Left lung (tissue), 10 donors: Measurements from ENCODE around the gene TYRP1. TPM values are rescaled to one million over a fixed set of nuclear protein-coding genes. Genes with fewer than 3 reads are reported as not detected.

Source experiments
- ATAC-seq: fragments of 200-7000 bp; cut with Tn5 transposase; one replicate; pipeline ENCODE4 v1.9.1; 2020; ENCODE audit warnings: moderate library complexity
- DNase-seq, 4 donors: peaks; one replicate each; pipeline ENCODE4 v3.0.0-alpha.2; 2013 to 2020
- H3K27ac ChIP-seq, 2 donors: fragments of 200-600 bp; sonication (generic) in 1 of 2; one replicate each; pipeline versions ENCODE4 v1.5.0 to v1.8.0; 2020 to 2021
- H3K27me3 ChIP-seq, 2 donors: fragments of 200-600 bp; sonication (generic) in 1 of 2; one replicate each; pipeline versions ENCODE4 v1.5.0 to v1.8.0; 2020 to 2021
- H3K36me3 ChIP-seq, 2 donors: fragments of 200-600 bp; sonication (generic) in 1 of 2; one replicate each; pipeline versions ENCODE4 v1.5.0 to v1.8.0; 2020 to 2021
- H3K4me1 ChIP-seq, 2 donors: fragments of 200-600 bp; one replicate each; pipeline ENCODE4 v1.8.0; 2021
- H3K4me3 ChIP-seq, 2 donors: fragments of 200-600 bp; sonication (generic) in 1 of 2; one replicate each; pipeline versions ENCODE4 v1.5.0 to v1.8.0; 2020 to 2021; ENCODE audit warnings: mild to moderate bottlenecking in 1 of 2
- H3K9me3 ChIP-seq, 2 donors: fragments of 200-600 bp; sonication (generic) in 1 of 2; one replicate each; pipeline versions ENCODE4 v1.5.0 to v1.8.0; 2020 to 2021
- CTCF ChIP-seq, 2 donors: fragments of 200-600 bp; sonication (generic) in 1 of 2; IDR thresholded peaks; one replicate each; pipeline versions ENCODE4 v1.5.0 to v1.8.0; 2021; ENCODE audit warnings: antibody characterized with exemption in 2 of 2
- intact Hi-C, 2 donors: fragments of 100-400 bp; cut with DNase I; formaldehyde crosslinking; loops; one replicate each; pipeline versions ENCODE4 v1.11.2 to v1.14.2; 2022
- polyA plus RNA-seq, 6 donors: library from polyadenylated mRNA; unstranded; fragments of 120-200 nt; gene quantifications; one replicate each; pipeline ENCODE4 v1.2.1, GENCODE V29; 2013; ENCODE audit not compliant: insufficient read length in 6 of 6
- total RNA-seq, 2 donors: library from RNA; stranded (reverse); fragmentation: NEBNext Ultra II Directional; extraction: Animal tissue kit (Norgen Biotek cat#: 25700); gene quantifications; one replicate each; pipeline ENCODE4 v1.2.1, GENCODE V29; 2021
- donor health status: DM: no; HTN: yes; CAD: no.
- donor health status: DM: no; HTN: no; CAD: no.

TYRP1 gene
- total and polyA plus RNA-seq, 8 donors: 3.1 to 10.9 (median 8.0) TPM

- no peak for TF ChIP-seq CTCF (IDR thresholded peaks at IDR 0.05)
- no peak overlapping the region for H3K4me3 ChIP-seq
- intact Hi-C loops: loop anchor here in 1 of 2 donors (10.0 kb wide), 1 partner anchor 158 kb away; no protein-coding TSS in a partner anchor
- no peaks in the 10 kb centered on the region for H3K36me3 ChIP-seq
- H3K27me3 ChIP-seq: no peaks in the 10 kb centered on the region
- ATAC-seq: no peak
- H3K27ac ChIP-seq: no peak overlapping the region
- DNase-seq: no peak
- no peaks in the 10 kb centered on the region for H3K4me1 ChIP-seq
- no peaks in the 10 kb centered on the region for H3K9me3 ChIP-seq
Measured at GRCh38 chr9:12726795-12727194, 33.6 kb downstream of the TYRP1 start.

DNA sequence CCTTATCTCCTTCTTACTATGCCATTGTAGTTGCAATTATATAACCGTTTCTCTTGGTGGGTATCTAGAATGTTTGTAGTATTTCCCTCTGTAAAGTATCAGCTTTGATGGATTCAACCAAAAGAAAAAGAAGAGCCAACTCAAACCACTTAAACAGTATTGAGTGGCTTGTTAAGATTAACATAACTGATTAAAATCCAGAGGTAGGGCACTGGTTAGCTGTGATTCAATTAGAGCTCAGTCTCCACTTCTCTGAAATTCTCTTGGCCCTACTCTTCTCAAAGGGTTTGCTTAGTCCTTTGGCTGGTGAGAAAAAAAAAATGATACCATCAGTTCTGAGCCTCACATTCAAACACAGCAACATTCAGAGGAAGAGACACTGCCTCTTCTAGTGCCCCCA, 37.0 kb downstream of the TYRP1 start:
- Histone ChIP-seq H3K27ac (peak overlapping the region in 1 of 2 donors; percentile 39), H3K27me3 (no peaks in the 10 kb centered on the region), H3K9me3 (peaks cover 0 to 7% of the 10 kb centered on the region in 2 donors), H3K4me3 (no peak overlapping the region), H3K36me3 (no peaks in the 10 kb centered on the region), H3K4me1 (no peaks in the 10 kb centered on the region)
- no peak for DNase-seq
- intact Hi-C loops: no loop called here
- no peak for TF ChIP-seq CTCF (IDR thresholded peaks at IDR 0.05)
- no peak for ATAC-seq

- TF ChIP-seq CTCF (IDR thresholded peaks at IDR 0.05): no peak
- Histone ChIP-seq H3K4me1 (no peaks in the 10 kb centered on the region), H3K36me3 (no peaks in the 10 kb centered on the region), H3K4me3 (no peak overlapping the region), H3K9me3 (peaks cover 0 to 7% of the 10 kb centered on the region in 2 donors), H3K27ac (peak overlapping the region in 1 of 2 donors; percentile 39), H3K27me3 (no peaks in the 10 kb centered on the region)
- intact Hi-C loops: no loop called here
- ATAC-seq: peak; percentile 53
- DNase-seq: peak in 2 of 4 donors; percentile 51 to 65
Measured at GRCh38 chr9:12730927-12731326, 37.7 kb downstream of the TYRP1 start.

- Histone ChIP-seq H3K9me3 (peaks cover 0 to 7% of the 10 kb centered on the region in 2 donors), H3K36me3 (no peaks in the 10 kb centered on the region), H3K27me3 (no peaks in the 10 kb centered on the region), H3K4me1 (no peaks in the 10 kb centered on the region), H3K4me3 (no peak overlapping the region), H3K27ac (no peak overlapping the region)
- DNase-seq: no peak
- TF ChIP-seq CTCF (IDR thresholded peaks at IDR 0.05): no peak
- no peak for ATAC-seq
- intact Hi-C loops: no loop called here
Measured at GRCh38 chr9:12732971-12733370, 39.8 kb downstream of the TYRP1 start.

DNA sequence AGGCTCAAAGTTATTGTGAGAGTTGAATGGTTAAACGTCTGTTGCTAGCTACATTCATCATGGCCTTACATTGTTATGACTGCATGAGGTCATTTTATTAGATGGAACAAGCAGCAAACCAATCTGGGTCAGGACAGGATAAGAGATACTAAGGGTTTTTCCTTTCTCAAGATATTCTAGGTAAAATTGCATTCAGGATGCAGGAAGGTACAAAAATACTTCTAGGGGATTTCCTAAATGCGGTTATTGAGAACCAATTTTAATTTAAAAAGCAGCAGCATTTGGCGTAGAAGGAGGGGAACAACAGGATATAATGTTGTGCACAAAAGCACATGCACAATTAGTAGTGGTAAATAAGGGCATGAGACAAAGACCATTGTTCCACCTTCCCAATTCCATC, 42.5 kb downstream of the TYRP1 start:
- no peak for TF ChIP-seq CTCF (IDR thresholded peaks at IDR 0.05)
- no peak for ATAC-seq
- Histone ChIP-seq H3K4me1 (no peaks in the 10 kb centered on the region), H3K36me3 (no peaks in the 10 kb centered on the region), H3K9me3 (peaks cover 0 to 7% of the 10 kb centered on the region in 2 donors), H3K27me3 (no peaks in the 10 kb centered on the region), H3K27ac (no peak overlapping the region), H3K4me3 (no peak overlapping the region)
- intact Hi-C loops: no loop called here
- DNase-seq: no peak
